HEK293 (cell line): ENCODE data around the gene KIRREL3.

Experiments used
- CTCF ChIA-PET: fragments of 350-600 bp; formaldehyde crosslinking; extraction: SDS; loops from one replicate; lab custom pipeline; 2021; ENCODE audit warnings: antibody characterized with exemption; lab: Yijun Ruan, JAX
- POLR2A ChIA-PET: fragments of 300-600 bp; formaldehyde crosslinking; extraction: SDS; loops from one replicate; lab custom pipeline; 2020; ENCODE audit warnings: antibody characterized with exemption, inconsistent platforms; lab: Yijun Ruan, JAX
- H3K27ac ChIP-seq: fragments of 200-500 bp; sonication (Bioruptor generic); 2 replicates; pipeline ENCODE4 v1.5.1; 2014; ENCODE audit warnings: low read depth, low read length, control low read depth, inconsistent platforms; ENCODE audit errors: extremely low read depth
- H3K36me3 ChIP-seq, 2 experiments: fragments of 200-500 bp in 1 of 2; sonication (Bioruptor generic) in 1 of 2; 1 replicate in 1 of 2; 2 replicates in 1 of 2; pipeline ENCODE4 v1.5.1; 2014 to 2017; ENCODE audit warnings: inconsistent platforms in 2 of 2, low read length in 2 of 2; ENCODE audit not compliant: control insufficient read depth in 2 of 2, insufficient read depth in 1 of 2
- H3K4me1 ChIP-seq: fragments of 200-500 bp; sonication (Bioruptor generic); 2 replicates; pipeline ENCODE4 v1.5.1; 2014; ENCODE audit warnings: mild to moderate bottlenecking, low read length, inconsistent platforms; ENCODE audit not compliant: control insufficient read depth, insufficient read depth
- H3K4me3 ChIP-seq: 2 replicates; pipeline ENCODE4 v1.5.1; 2011; ENCODE audit warnings: low read depth, mild to moderate bottlenecking, control low read depth, low read length, moderate library complexity
- H3K9me3 ChIP-seq: fragments of 200-500 bp; sonication (Bioruptor generic); 2 replicates; pipeline ENCODE4 v1.5.1; 2014; ENCODE audit warnings: low read depth, low read length, inconsistent platforms; ENCODE audit not compliant: control insufficient read depth, insufficient read depth
- PBX3 ChIP-seq: sonication (generic); formaldehyde crosslinking; IDR thresholded peaks from 2 replicates; pipeline ENCODE4 v1.8.1; 2022; ENCODE audit warnings: mild to moderate bottlenecking, moderate library complexity, missing genetic modification reagents
- REST ChIP-seq: fragments of 450-650 bp; formaldehyde crosslinking; IDR thresholded peaks from 2 replicates; pipeline ENCODE4 v1.5.1; 2016; ENCODE audit warnings: missing biosample characterization, missing genetic modification characterization
- ZIC2 ChIP-seq: fragments of 450-650 bp; formaldehyde crosslinking; IDR thresholded peaks from 2 replicates; pipeline ENCODE4 v1.5.1; 2016; ENCODE audit warnings: missing biosample characterization, missing genetic modification characterization
- ZNF16 ChIP-seq: fragments of 450-650 bp; formaldehyde crosslinking; IDR thresholded peaks from 2 replicates; pipeline ENCODE4 v1.5.1; 2016; ENCODE audit warnings: low read depth, missing biosample characterization, missing genetic modification characterization
- ZNF398 ChIP-seq: fragments of 450-650 bp; formaldehyde crosslinking; IDR thresholded peaks from 2 replicates; pipeline ENCODE4 v1.5.1; 2017; ENCODE audit warnings: missing biosample characterization, missing genetic modification characterization
- ZNF473 ChIP-seq: fragments of 450-650 bp; formaldehyde crosslinking; IDR thresholded peaks from 2 replicates; pipeline ENCODE4 v1.5.1; 2017; ENCODE audit warnings: missing biosample characterization, missing genetic modification characterization
- ZNF529 ChIP-seq: fragments of 450-650 bp; formaldehyde crosslinking; IDR thresholded peaks from 2 replicates; pipeline ENCODE4 v1.5.1; 2017; ENCODE audit warnings: missing genetic modification characterization, missing biosample characterization; ENCODE audit not compliant: insufficient replicate concordance
- ZNF548 ChIP-seq: fragments of 450-650 bp; formaldehyde crosslinking; IDR thresholded peaks from 2 replicates; pipeline ENCODE4 v1.5.1; 2016; ENCODE audit warnings: missing biosample characterization, missing genetic modification characterization
- ZNF549 ChIP-seq: fragments of 450-650 bp; IDR thresholded peaks from 2 replicates; pipeline ENCODE4 v1.5.1; 2018; ENCODE audit warnings: missing biosample characterization, missing genetic modification characterization, mild to moderate bottlenecking, inconsistent platforms, moderate library complexity
- ZNF654 ChIP-seq: fragments of 450-650 bp; formaldehyde crosslinking; IDR thresholded peaks from 2 replicates; pipeline ENCODE4 v1.5.1; 2016; ENCODE audit warnings: low read depth, missing biosample characterization, missing genetic modification characterization
- ZSCAN4 ChIP-seq: fragments of 450-650 bp; formaldehyde crosslinking; IDR thresholded peaks from 2 replicates; pipeline ENCODE4 v1.5.1; 2017; ENCODE audit warnings: missing biosample characterization, missing genetic modification characterization

Gene KIRREL3

GRCh38 chr11:126664643-126665042, 335.9 kb downstream of the KIRREL3 start (continued):
- TF ChIP-seq ZNF398 (no peak), ZSCAN4 (tag by site-specific recombination) (no peak), ZNF473 (tag by site-specific recombination) (no peak), ZNF16 (tag by site-specific recombination) (no peak), ZIC2 (tag by site-specific recombination) (no peak)

GRCh38 chr11:126663749-126664592, 336.6 kb downstream of the KIRREL3 start:
- CTCF ChIA-PET, result no interaction called here
- Histone ChIP-seq H3K4me3 (no peak overlapping the region), H3K36me3 (no peaks in the 10 kb centered on the region)

GRCh38 chr11:126662035-126662790, 338.4 kb downstream of the KIRREL3 start:
- no peaks in the 10 kb centered on the region for H3K4me1 ChIP-seq
- H3K4me3 ChIP-seq, result no peak overlapping the region
- H3K36me3 ChIP-seq, result no peaks in the 10 kb centered on the region
- TF ChIP-seq ZNF654 (tag by site-specific recombination) (no peak), ZNF548 (no peak), ZNF398 (no peak), REST (tag by site-specific recombination) (no peak)
- no peak overlapping the region for H3K27ac ChIP-seq
- no peaks in the 10 kb centered on the region for H3K9me3 ChIP-seq
- ChIA-PET POLR2A (no interaction called here), CTCF (no interaction called here)

More at GRCh38 chr11:126663749-126664592, 336.6 kb downstream of the KIRREL3 start:
- no peaks in the 10 kb centered on the region for H3K4me1 ChIP-seq
- no peaks in the 10 kb centered on the region for H3K9me3 ChIP-seq
- no peak overlapping the region for H3K27ac ChIP-seq
- TF ChIP-seq PBX3 (CRISPR knock-in tag) (no peak), ZNF529 (no peak), ZNF549 (no peak)
- POLR2A ChIA-PET, result no interaction called here
